ENCODE measurements around the gene CLEC2L. TPM values are rescaled to one million over a fixed set of nuclear protein-coding genes. Genes with fewer than 3 reads are reported as not detected.

Gene CLEC2L
- polyA plus RNA-seq, 3 donors: 0.22 TPM; not detected in 2

- no peak overlapping the region for H3K27ac ChIP-seq (ENCODE audit: low read depth, low read length)
- 55 to 71% (median 58%) methylated on average over 5 of the region's 5 CpGs for WGBS, 3 donors
Measured at GRCh38 chr7:139511315-139511714, 12.2 kb upstream of the CLEC2L start.

- 79 to 91% (median 88%) methylated on average over 8 of the region's 8 CpGs for WGBS, 3 donors
- H3K27ac ChIP-seq (ENCODE audit: low read depth, low read length): no peak overlapping the region
Measured at GRCh38 chr7:139515266-139515665, 8.2 kb upstream of the CLEC2L start.

DNA sequence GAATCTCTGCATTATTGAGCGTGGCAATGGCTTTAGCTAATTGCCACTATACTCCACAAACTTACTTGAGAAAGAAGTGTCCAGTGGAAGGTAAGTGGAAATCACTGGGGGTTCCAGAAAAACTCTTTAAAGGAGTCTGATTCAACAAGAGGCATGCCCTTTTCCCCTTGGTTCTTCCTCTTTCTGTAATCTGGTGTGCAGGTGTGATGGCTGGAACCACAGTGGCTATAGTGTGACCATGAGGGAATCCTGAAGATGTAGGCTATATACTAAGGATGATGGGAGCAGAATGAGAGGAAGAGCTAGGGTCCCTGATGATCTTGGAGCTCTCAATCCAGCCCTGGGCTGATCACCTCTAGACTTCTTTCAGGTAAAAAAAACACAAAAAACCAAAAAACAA is 2.0 kb upstream of the CLEC2L start:
- 76 to 100% (median 100%) methylated on average over 1 of the region's 1 CpG for WGBS, 3 donors
- H3K27ac ChIP-seq (ENCODE audit: low read depth, low read length): no peak overlapping the region

GRCh38 chr7:139522830-139523198 is 671 bp upstream of the CLEC2L start:
- 10 to 35% (median 31%) methylated on average over 7 to 11 of the region's 11 CpGs for WGBS, 3 donors
- no peak overlapping the region for H3K27ac ChIP-seq (ENCODE audit: low read depth, low read length)

- WGBS, 3 donors: 23 to 28% (median 26%) methylated on average over 50 to 70 of the region's 70 CpGs
- H3K27ac ChIP-seq (ENCODE audit: low read depth, low read length): no peak overlapping the region
Measured at GRCh38 chr7:139523968-139524815, 707 bp downstream of the CLEC2L start.

DNA sequence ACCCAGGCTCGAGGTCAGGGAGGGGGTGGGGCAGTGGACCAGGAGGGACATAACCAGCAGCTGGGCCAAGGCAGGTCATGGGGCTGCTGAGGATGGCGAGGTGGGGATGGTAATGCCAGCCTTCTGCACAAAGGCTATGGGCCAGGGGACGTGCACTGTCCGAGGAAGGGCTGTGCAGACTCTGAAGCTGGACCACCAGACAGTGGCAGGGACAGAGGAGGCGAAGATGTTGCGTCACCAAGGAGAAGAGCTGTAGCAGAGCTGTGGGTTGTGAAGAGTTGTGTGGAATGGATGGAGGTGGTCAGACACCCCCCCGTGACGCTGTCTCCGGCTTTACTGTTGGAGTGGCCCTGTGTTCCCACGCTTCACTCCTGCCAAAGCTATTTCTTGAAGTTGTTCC is 1.8 kb downstream of the CLEC2L start:
- no peak overlapping the region for H3K27ac ChIP-seq (ENCODE audit: low read depth, low read length)
- WGBS, 3 donors: 89 to 91% (median 90%) methylated on average over 10 of the region's 10 CpGs

- no peak overlapping the region for H3K27ac ChIP-seq (ENCODE audit: low read depth, low read length)
Measured at GRCh38 chr7:139525750-139526149, 2.3 kb downstream of the CLEC2L start.

DNA sequence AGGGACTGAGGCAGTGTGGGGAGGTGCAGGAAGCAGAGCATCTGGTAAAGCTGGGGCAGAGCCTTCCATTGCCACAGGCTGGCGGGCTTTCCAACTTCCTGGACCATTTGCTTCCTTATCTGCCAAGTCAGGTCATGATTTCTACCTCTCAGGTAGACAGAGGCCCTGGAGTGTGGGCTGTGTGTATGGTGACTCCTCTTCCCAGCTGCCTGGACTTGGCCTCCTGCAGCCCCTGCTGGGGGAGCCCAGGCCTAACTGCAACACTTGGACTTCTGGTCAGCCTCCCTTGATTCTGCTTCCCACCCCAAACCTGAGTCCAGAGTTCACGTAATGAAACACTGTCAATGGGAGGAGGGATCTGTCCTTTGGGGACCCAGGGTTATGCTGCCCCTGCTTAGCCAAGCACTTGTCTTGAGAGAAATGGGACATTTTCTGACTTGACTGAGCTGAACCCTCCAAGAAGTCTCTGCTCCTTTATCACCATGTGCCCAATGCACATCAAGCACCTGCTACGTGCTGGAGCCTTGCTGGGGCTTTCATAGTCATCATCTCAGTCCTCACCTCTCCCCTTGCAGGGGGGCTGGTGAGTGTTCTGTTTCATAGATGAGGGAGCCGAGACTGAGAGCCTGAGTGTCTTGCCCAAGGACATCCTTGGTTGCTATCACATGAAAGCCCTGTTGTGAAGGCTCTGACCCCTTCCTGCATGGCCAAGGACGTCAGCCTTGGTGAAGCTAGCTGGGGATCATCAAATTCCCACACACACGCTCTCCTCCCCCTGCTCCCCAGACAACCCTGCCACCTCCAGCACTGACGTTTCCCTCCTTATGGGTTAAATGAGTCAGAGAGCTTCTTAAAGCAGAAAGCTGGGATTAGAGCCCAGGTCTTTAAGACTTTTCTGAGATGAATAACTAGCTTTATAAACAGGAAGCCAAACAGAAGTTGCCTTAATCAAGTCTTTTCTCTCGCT is 3.4 kb downstream of the CLEC2L start:
- 62 to 79% (median 63%) methylated on average over 8 of the region's 8 CpGs for WGBS, 3 donors
- H3K27ac ChIP-seq (ENCODE audit: low read depth, low read length): no peak overlapping the region

GRCh38 chr7:139531094-139531493 is 7.6 kb downstream of the CLEC2L start:
- H3K27ac ChIP-seq (ENCODE audit: low read depth, low read length): no peak overlapping the region
- 86 to 92% (median 90%) methylated on average over 1 of the region's 1 CpG for WGBS, 3 donors

DNA sequence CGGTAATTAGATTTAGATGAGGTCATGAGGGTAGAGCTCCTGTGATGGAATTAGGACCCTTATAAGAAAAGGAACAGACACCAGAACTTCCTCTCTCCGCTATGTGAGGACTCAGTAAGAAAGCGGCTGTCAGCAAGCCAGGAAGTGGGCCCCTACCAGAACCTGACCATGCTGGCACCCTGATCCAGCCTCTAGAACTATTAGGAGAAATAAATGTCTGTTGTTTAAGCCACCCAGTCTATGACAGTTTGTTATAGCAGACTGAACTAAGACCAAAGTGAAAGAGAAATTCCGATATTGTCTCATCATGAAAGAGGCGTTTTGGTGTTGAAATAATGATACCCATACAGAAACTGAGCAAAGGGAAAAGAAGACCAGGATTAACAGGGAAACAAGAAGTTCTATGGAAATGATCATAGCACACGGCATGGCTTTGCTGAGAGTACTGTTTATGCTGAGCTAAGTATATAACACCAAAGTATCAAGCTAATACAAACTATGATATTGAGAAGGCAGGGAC is 9.2 kb downstream of the CLEC2L start:
- no peak overlapping the region for H3K27ac ChIP-seq (ENCODE audit: low read depth, low read length)
- whole genome bisulfite sequencing, 3 donors: 80 to 91% (median 91%) methylated on average over 6 of the region's 6 CpGs

DNA sequence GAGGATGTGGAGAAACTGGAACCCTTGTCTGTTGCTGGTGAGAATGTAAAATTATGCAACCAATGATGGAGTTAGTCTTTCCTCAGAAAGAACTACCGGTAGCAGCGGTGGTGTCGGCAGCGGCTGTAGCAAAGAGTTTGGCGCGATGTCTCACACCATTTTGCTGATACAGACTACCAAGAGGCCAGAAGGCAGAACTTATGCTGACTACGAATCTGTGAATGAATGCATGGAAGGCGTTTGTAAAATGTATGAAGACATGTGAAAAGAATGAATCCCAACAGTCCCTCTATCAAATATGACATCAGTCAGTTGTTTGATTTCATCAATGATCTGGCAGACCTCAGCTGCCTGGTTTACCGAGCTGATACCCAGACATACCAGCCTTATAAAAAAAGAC is 10.6 kb downstream of the CLEC2L start:
- WGBS, 3 donors: 83 to 90% (median 85%) methylated on average over 9 of the region's 9 CpGs
- H3K27ac ChIP-seq (ENCODE audit: low read depth, low read length): no peak overlapping the region

- WGBS, 3 donors: 62 to 75% (median 63%) methylated on average over 7 of the region's 7 CpGs
- H3K27ac ChIP-seq (ENCODE audit: low read depth, low read length): no peak overlapping the region
Measured at GRCh38 chr7:139534966-139535651, 11.6 kb downstream of the CLEC2L start.

- H3K27ac ChIP-seq (ENCODE audit: low read depth, low read length): no peak overlapping the region
- 91 to 96% (median 92%) methylated on average over 8 of the region's 8 CpGs for WGBS, 3 donors
Measured at GRCh38 chr7:139536152-139536551, 12.7 kb downstream of the CLEC2L start.

GRCh38 chr7:139538881-139539635 is 15.6 kb downstream of the CLEC2L start:
- WGBS, 3 donors: 52 to 76% (median 65%) methylated on average over 8 of the region's 8 CpGs
- H3K27ac ChIP-seq (ENCODE audit: low read depth, low read length): no peak overlapping the region

- no peak overlapping the region for H3K27ac ChIP-seq (ENCODE audit: low read depth, low read length)
- 54 to 62% (median 62%) methylated on average over 12 of the region's 12 CpGs for WGBS, 3 donors
Measured at GRCh38 chr7:139540203-139540602, 16.7 kb downstream of the CLEC2L start.

DNA sequence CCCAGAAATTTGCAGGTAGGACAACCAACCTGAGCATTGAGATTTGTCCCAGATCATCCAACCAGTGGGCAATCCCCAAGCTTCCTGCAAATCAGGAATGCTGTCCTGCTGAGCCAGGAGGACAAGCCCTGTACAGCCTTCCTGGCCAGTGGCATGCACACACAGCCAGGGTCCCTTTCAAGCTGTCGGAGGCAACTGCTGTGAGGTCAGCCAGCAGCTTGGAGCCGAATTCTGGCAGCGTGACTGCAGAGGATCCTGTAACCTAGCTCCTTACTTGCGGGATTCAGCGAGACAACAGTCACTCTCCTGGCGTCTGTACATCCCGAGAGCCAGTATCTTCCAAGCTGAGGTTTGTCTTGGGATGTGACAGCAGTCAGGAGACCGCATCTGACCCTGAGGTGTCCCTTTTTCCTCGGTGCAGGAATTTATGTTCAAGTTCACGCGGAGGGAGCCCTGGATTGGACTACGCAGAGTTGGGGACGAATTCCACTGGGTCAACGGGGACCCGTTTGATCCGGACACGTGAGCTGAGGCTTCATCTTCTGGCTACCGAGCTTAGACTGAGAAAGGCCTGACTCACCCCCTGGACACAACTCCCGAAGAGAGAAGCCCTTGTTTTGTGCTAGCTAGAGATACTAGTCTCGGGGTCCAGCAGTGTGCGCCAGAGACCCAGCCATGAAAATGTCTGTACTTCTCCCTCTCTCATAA is 18.3 kb downstream of the CLEC2L start:
- H3K27ac ChIP-seq (ENCODE audit: low read depth, low read length): no peak overlapping the region
- 57 to 69% (median 63%) methylated on average over 21 of the region's 21 CpGs for WGBS, 3 donors

Data from adipose tissue (tissue), 3 donors.